Measurements from ENCODE around the gene PLAGL2.

- TF ChIP-seq POLR2A (IDR thresholded peaks at IDR 0.05; ENCODE audit: low read depth, low read length) (no peak), TAF1 (IDR thresholded peaks at IDR 0.05; ENCODE audit: low read depth, low read length) (no peak), POLR2AphosphoS5 (IDR thresholded peaks at IDR 0.05; ENCODE audit: low read depth, low read length) (no peak), SPI1 (IDR thresholded peaks at IDR 0.05; ENCODE audit: low read depth, low read length) (no peak), POU2F2 (IDR thresholded peaks at IDR 0.05; ENCODE audit: low read depth, low read length) (no peak), PAX5 (IDR thresholded peaks at IDR 0.05; ENCODE audit: insufficient read depth, low read length, severe bottlenecking) (no peak)
These were observed 45.2 kb downstream of the PLAGL2 start for GRCh38 chr20:32162351-32162750.
